ENCODE data around the gene BCL6B.

DNA sequence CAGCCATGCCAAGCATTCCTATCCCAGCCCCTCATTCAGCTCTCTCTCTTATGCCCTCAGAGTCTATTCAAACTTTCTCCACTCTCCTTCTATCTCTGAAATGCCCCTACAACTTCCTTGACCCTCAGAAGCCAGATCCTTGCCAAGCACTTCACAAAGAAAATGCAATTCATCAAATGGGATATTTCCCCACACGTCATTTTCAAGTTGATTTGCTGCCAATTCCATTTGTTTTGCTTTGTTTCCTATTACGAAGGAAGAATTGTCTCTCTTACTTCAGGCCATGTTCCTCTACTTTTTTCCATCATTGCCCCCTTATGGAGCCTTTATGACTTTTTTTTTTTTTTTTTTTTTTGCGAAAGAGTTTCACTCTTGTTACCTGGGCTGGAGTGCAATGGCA lies 36.2 kb upstream of the BCL6B start:
- TF ChIP-seq EZH2phosphoT487 (conservative IDR thresholded peaks at IDR 0.05; ENCODE audit: low read length) (no peak), CTCF (IDR thresholded peaks at IDR 0.05; ENCODE audit: insufficient read depth, low read length, poor library complexity, severe bottlenecking) (no peak)
